OCI-LY7 (cell line): ENCODE measurements around the gene RBM44. TPM values are rescaled to one million over a fixed set of nuclear protein-coding genes. Genes with fewer than 3 reads are reported as not detected.

Experiments used
- BruUV-seq: library from RNA; stranded (reverse); fragments of 400-500 nt; replicated peaks from 2 replicates; lab custom pipeline; 2021; lab: Mats Ljungman, UMichigan
- CTCF ChIA-PET: fragments of 300-600 bp; sonication (Branson Sonifier 250); formaldehyde crosslinking; loops from one replicate; lab custom pipeline; 2022; ENCODE audit warnings: antibody characterized with exemption; ENCODE audit not compliant: unreplicated experiment; lab: Charles Lee
- POLR2A ChIA-PET: fragments of 300-600 bp; sonication (Branson Sonifier 250); formaldehyde crosslinking; loops from one replicate; lab custom pipeline; 2022; ENCODE audit warnings: antibody characterized with exemption; lab: Charles Lee
- DNase-seq: peaks from one replicate; pipeline ENCODE4 v3.0.0-alpha.2; 2015; ENCODE audit warnings: low spot score
- H2AFZ ChIP-seq: fragments of 200-600 bp; sonication (generic), shearing (Covaris generic); 2 replicates; pipeline ENCODE4 v1.6.1; 2014; ENCODE audit warnings: mild to moderate bottlenecking, antibody characterized with exemption, low read length, moderate library complexity
- H3K27ac ChIP-seq: fragments of 200-600 bp; sonication (generic); 2 replicates; pipeline ENCODE4 v1.5.1; 2014; ENCODE audit warnings: mixed run types, low read depth, mild to moderate bottlenecking, moderate library complexity, low read length, inconsistent platforms; ENCODE audit not compliant: poor library complexity, severe bottlenecking
- H3K36me3 ChIP-seq: fragments of 200-600 bp; sonication (generic); 2 replicates; pipeline ENCODE4 v1.6.1; 2014; ENCODE audit warnings: mild to moderate bottlenecking, antibody characterized with exemption, low read length, moderate library complexity, mixed read lengths; ENCODE audit not compliant: insufficient read depth
- H3K4me1 ChIP-seq: fragments of 200-600 bp; sonication (generic); 2 replicates; pipeline ENCODE4 v1.5.1; 2014; ENCODE audit warnings: mild to moderate bottlenecking, low read length; ENCODE audit not compliant: insufficient read depth, poor library complexity, severe bottlenecking
- H3K4me2 ChIP-seq: fragments of 200-600 bp; sonication (generic); 2 replicates; pipeline ENCODE4 v1.6.1; 2014; ENCODE audit warnings: mild to moderate bottlenecking, low read length
- H3K4me3 ChIP-seq: fragments of 200-600 bp; sonication (generic); 2 replicates; pipeline ENCODE4 v1.5.1; 2014; ENCODE audit warnings: mild to moderate bottlenecking, low read depth, low read length; ENCODE audit not compliant: poor library complexity, severe bottlenecking
- H3K79me2 ChIP-seq: fragments of 200-600 bp; sonication (generic); 2 replicates; pipeline ENCODE4 v1.6.1; 2016; ENCODE audit warnings: low read depth, mild to moderate bottlenecking, low read length, moderate library complexity, mixed read lengths; ENCODE audit not compliant: insufficient read depth
- H3K9me2 ChIP-seq: fragments of 200-600 bp; sonication (generic); 2 replicates; pipeline ENCODE4 v1.6.1; 2016; ENCODE audit warnings: mild to moderate bottlenecking, low read length, mixed read lengths; ENCODE audit not compliant: insufficient read depth
- H3K9me3 ChIP-seq: fragments of 200-600 bp; sonication (generic); 2 replicates; pipeline ENCODE4 v1.6.1; 2014; ENCODE audit warnings: mild to moderate bottlenecking, mixed run types, low read length, mixed read lengths
- H4K20me1 ChIP-seq: fragments of 200-600 bp; sonication (generic); 2 replicates; pipeline ENCODE4 v1.6.1; 2014; ENCODE audit warnings: mild to moderate bottlenecking, antibody characterized with exemption, low read length, moderate library complexity, mixed read lengths; ENCODE audit not compliant: insufficient read depth
- CTCF ChIP-seq: fragments of 200-600 bp; sonication (generic); conservative IDR thresholded peaks from 2 replicates; pipeline ENCODE4 v1.5.1; 2014; ENCODE audit warnings: mild to moderate bottlenecking, antibody characterized with exemption, low read length, moderate library complexity, mixed read lengths
- EZH2phosphoT487 ChIP-seq: fragments of 200-600 bp; sonication (generic); IDR thresholded peaks from 2 replicates; pipeline ENCODE4 v1.6.1; 2018; ENCODE audit warnings: low read depth, borderline replicate concordance, mild to moderate bottlenecking, mixed run types, antibody characterized with exemption, low read length, moderate library complexity, mixed read lengths
- intact Hi-C: fragments of 100-400 bp; cut with micrococcal nuclease; formaldehyde crosslinking; loops from one replicate; pipeline ENCODE4 v1.10.0; 2022; ENCODE audit not compliant: unreplicated experiment
- total RNA-seq, 2 experiments: library from RNA; depleted of rRNA in 1 of 2; stranded (reverse); fragments of >200 nt in 1 of 2; shearing (Covaris generic) in 1 of 2; gene quantifications; 2 replicates each; pipeline ENCODE4 v1.2.3, GENCODE V29; 2014 to 2022

Gene RBM44
- total RNA-seq, 2 experiments from 2014 or later = 0.72 to 1.2 TPM

- Histone ChIP-seq H3K27ac (no peak overlapping the region), H3K4me3 (no peak overlapping the region), H3K79me2 (no peaks in the 10 kb centered on the region), H3K4me1 (no peaks in the 10 kb centered on the region), H3K9me3 (no peaks in the 10 kb centered on the region), H3K9me2 (no peaks in the 10 kb centered on the region), H4K20me1 (no peaks in the 10 kb centered on the region), H3K4me2 (no peak overlapping the region), H2AFZ (no peak overlapping the region), H3K36me3 (no peaks in the 10 kb centered on the region)
- ChIA-PET CTCF (no interaction called here), POLR2A (no interaction called here)
- intact Hi-C loops = no loop called here
- no TSS peak for BruUV-seq
- DNase-seq = no peak
- TF ChIP-seq CTCF = no peak
- no peak for TF ChIP-seq EZH2phosphoT487
Measured at GRCh38 chr2:237878321-237879057, 79.9 kb downstream of the RBM44 start.

GRCh38 chr2:237879058-237879430, 80.5 kb downstream of the RBM44 start:
- H3K9me3 ChIP-seq = no peaks in the 10 kb centered on the region
- H3K36me3 ChIP-seq = no peaks in the 10 kb centered on the region
- no peak overlapping the region for H3K4me2 ChIP-seq
- DNase-seq = no peak
- intact Hi-C loops = no loop called here
- BruUV-seq = no TSS peak
- no peaks in the 10 kb centered on the region for H3K4me1 ChIP-seq
- ChIA-PET POLR2A (interaction anchor here (0.7 kb wide), 1 partner anchor 23 kb away, joined by 6 read pairs; no protein-coding TSS in a partner anchor), CTCF (no interaction called here)
- H3K9me2 ChIP-seq = no peaks in the 10 kb centered on the region
- no peak overlapping the region for H3K27ac ChIP-seq
- H3K79me2 ChIP-seq = no peaks in the 10 kb centered on the region
- no peak overlapping the region for H3K4me3 ChIP-seq
- H2AFZ ChIP-seq = no peak overlapping the region
- TF ChIP-seq CTCF (no peak), EZH2phosphoT487 (no peak)
- H4K20me1 ChIP-seq = no peaks in the 10 kb centered on the region

GRCh38 chr2:237879991-237880560, 81.5 kb downstream of the RBM44 start:
- Histone ChIP-seq H4K20me1 (no peaks in the 10 kb centered on the region), H3K4me1 (no peaks in the 10 kb centered on the region), H2AFZ (no peak overlapping the region), H3K79me2 (no peaks in the 10 kb centered on the region), H3K4me3 (no peak overlapping the region), H3K36me3 (no peaks in the 10 kb centered on the region), H3K4me2 (no peak overlapping the region), H3K9me3 (no peaks in the 10 kb centered on the region), H3K9me2 (no peaks in the 10 kb centered on the region), H3K27ac (no peak overlapping the region)
- no peak for DNase-seq
- intact Hi-C loops = no loop called here
- TF ChIP-seq EZH2phosphoT487 = no peak
- no peak for TF ChIP-seq CTCF
- CTCF ChIA-PET = no interaction called here
- no TSS peak for BruUV-seq
- POLR2A ChIA-PET = interaction anchor here (0.7 kb wide), 1 partner anchor 24 kb away, joined by 6 read pairs; no protein-coding TSS in a partner anchor
